Testis (tissue), 2 donors: ENCODE measurements around the gene DCST1.

Source experiments
- POLR2A ChIP-seq: fragments of 450-650 bp; IDR thresholded peaks from one replicate; pipeline ENCODE4 v1.6.1; 2017; ENCODE audit warnings: antibody characterized with exemption, mild to moderate bottlenecking, moderate library complexity
- TF ChIP-seq, protein P1 (sequence below), 3 experiments: fragments of 450-650 bp in 2 of 3; fragments of 200-600 bp in 1 of 3; sonication (generic) in 1 of 3; IDR thresholded peaks; one replicate each; pipeline ENCODE4 v1.5.1; 2016 to 2019; ENCODE audit warnings: antibody characterized with exemption in 3 of 3, mild to moderate bottlenecking in 2 of 3, moderate library complexity in 1 of 3

DNA sequence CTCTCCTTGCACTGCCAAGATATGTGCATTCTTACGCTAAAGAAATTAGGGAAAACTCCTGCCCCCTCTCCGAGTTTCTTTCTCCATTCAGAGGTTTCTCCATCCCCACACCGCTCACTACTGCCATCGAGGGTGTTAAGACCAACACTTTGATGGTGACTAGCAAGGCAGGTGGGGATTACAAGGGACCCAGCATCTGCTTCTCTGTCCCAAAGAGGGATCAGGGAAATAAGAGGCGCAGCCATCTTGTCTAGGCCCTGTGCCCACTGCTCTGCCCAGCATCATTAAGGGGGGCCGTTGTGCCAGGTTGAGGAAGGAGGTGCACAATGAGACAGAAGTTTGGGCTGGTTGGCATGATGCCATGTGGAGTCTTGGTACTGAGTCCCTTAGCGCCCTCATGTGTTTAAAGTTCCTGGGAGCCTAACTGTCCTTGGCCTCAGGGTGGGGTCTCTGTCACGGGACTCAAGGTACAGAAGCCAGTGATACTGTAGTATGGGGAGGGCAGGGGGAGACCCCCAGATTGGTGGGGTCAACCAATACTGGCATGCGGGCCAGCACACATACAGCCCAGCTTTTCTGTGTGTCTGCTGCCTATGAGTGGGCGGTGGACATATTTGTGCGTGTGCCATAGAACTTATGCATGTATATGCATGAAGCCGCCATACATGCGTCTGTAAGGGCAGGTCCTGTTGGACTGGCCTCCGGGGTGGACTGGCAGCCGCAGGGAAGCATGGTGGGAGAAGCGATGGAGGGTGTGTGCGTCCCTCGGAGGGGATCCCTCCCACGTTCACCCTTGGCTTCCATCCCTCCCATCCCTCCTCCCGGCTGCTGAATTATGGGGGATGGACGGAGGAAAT lies 50.5 kb downstream of the DCST1 start:
- TF ChIP-seq, protein P1, sequence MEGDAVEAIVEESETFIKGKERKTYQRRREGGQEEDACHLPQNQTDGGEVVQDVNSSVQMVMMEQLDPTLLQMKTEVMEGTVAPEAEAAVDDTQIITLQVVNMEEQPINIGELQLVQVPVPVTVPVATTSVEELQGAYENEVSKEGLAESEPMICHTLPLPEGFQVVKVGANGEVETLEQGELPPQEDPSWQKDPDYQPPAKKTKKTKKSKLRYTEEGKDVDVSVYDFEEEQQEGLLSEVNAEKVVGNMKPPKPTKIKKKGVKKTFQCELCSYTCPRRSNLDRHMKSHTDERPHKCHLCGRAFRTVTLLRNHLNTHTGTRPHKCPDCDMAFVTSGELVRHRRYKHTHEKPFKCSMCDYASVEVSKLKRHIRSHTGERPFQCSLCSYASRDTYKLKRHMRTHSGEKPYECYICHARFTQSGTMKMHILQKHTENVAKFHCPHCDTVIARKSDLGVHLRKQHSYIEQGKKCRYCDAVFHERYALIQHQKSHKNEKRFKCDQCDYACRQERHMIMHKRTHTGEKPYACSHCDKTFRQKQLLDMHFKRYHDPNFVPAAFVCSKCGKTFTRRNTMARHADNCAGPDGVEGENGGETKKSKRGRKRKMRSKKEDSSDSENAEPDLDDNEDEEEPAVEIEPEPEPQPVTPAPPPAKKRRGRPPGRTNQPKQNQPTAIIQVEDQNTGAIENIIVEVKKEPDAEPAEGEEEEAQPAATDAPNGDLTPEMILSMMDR (IDR thresholded peaks at IDR 0.05): no peak
- no peak for TF ChIP-seq POLR2A
